ENCODE measurements around the gene ANKDD1A.
A peak's percentile ranks its signal among the peaks of the same experiment; 100 is the strongest.

Gene ANKDD1A

GRCh38 chr15:64981812-64982431 lies 70.2 kb downstream of the ANKDD1A start:
- DNase-seq, result no peak

- DNase-seq, result no peak
These were observed 70.8 kb downstream of the ANKDD1A start for GRCh38 chr15:64982472-64982871.

- DNase-seq, result peak; percentile 7
These were observed 73.8 kb downstream of the ANKDD1A start for GRCh38 chr15:64985366-64986033.

- DNase-seq, result no peak
These were observed 75.4 kb downstream of the ANKDD1A start for GRCh38 chr15:64987136-64987535.

GRCh38 chr15:64989416-64990167 lies 77.9 kb downstream of the ANKDD1A start, which contains the start of gene SPG21:
SPG21 (minus strand) TSS chr15:64989914; CDS start chr15:64983569, 6,345 bp downstream.
- peak; percentile 96 for DNase-seq

- no peak for DNase-seq
These were observed 78.4 kb downstream of the ANKDD1A start for GRCh38 chr15:64990168-64990470.

GRCh38 chr15:64991536-64992135 lies 79.9 kb downstream of the ANKDD1A start:
- no peak for DNase-seq

- no peak for DNase-seq
These were observed 81.6 kb downstream of the ANKDD1A start for GRCh38 chr15:64993290-64993689.

- DNase-seq, result no peak
These were observed 85.4 kb downstream of the ANKDD1A start for GRCh38 chr15:64997066-64997465.

GRCh38 chr15:64997745-64998375 lies 86.2 kb downstream of the ANKDD1A start:
- no peak for DNase-seq

GRCh38 chr15:65004993-65005392 lies 93.3 kb downstream of the ANKDD1A start:
- no peak for DNase-seq

- no peak for DNase-seq
These were observed 95.2 kb downstream of the ANKDD1A start for GRCh38 chr15:65006876-65007275.

All from activated CD4-positive, alpha-beta T cell treated with anti-CD3 and anti-CD28 coated beads, Interleukin-10, Interleukin-2, amounts not matched to agents 100 ng/mL and 50 ng/mL, durations not matched to agents 16 hours and 8 hours (primary cell).